ENCODE data around the gene MAST2.
"Not testable (repeated sequence)": the region's sequence is repeated elsewhere in the genome, so short reads cannot be mapped to it uniquely, and the experiment has no call there.

Gene MAST2

GRCh38 chr1:45814776-45815175, 11.4 kb downstream of the MAST2 start:
- no peak for DNase-seq (ENCODE audit: low read depth)

- DNase-seq (ENCODE audit: low read depth): no peak
Measured at GRCh38 chr1:45815667-45816458, 12.5 kb downstream of the MAST2 start.

- no peak for DNase-seq (ENCODE audit: low read depth)
Measured at GRCh38 chr1:45820173-45820572, 16.8 kb downstream of the MAST2 start.

- no peak for DNase-seq (ENCODE audit: low read depth)
Measured at GRCh38 chr1:45820788-45821187, 17.4 kb downstream of the MAST2 start.

GRCh38 chr1:45822644-45823043, 19.2 kb downstream of the MAST2 start:
- no peak for DNase-seq (ENCODE audit: low read depth)

- no peak for DNase-seq (ENCODE audit: low read depth)
Measured at GRCh38 chr1:45824607-45825006, 21.2 kb downstream of the MAST2 start.

GRCh38 chr1:45827256-45827655, 23.8 kb downstream of the MAST2 start:
- DNase-seq (ENCODE audit: low read depth): no peak

- DNase-seq (ENCODE audit: low read depth): no peak
Measured at GRCh38 chr1:45828841-45829240, 25.4 kb downstream of the MAST2 start.

GRCh38 chr1:45833361-45833760, 29.9 kb downstream of the MAST2 start:
- no peak for DNase-seq (ENCODE audit: low read depth)

GRCh38 chr1:45834689-45835088, 31.3 kb downstream of the MAST2 start:
- DNase-seq (ENCODE audit: low read depth): no peak

- DNase-seq (ENCODE audit: low read depth): no peak
Measured at GRCh38 chr1:45836451-45836850, 33.0 kb downstream of the MAST2 start.

GRCh38 chr1:45836861-45837260, 33.4 kb downstream of the MAST2 start:
- DNase-seq (ENCODE audit: low read depth): not testable (repeated sequence)

GRCh38 chr1:45838322-45838721, 34.9 kb downstream of the MAST2 start:
- not testable (repeated sequence) for DNase-seq (ENCODE audit: low read depth)

GRCh38 chr1:45840704-45841103, 37.3 kb downstream of the MAST2 start:
- no peak for DNase-seq (ENCODE audit: low read depth)

- DNase-seq (ENCODE audit: low read depth): no peak
Measured at GRCh38 chr1:45842786-45843185, 39.4 kb downstream of the MAST2 start.

GRCh38 chr1:45843474-45843905, 40.1 kb downstream of the MAST2 start:
- no peak for DNase-seq (ENCODE audit: low read depth)

- not testable (repeated sequence) for DNase-seq (ENCODE audit: low read depth)
Measured at GRCh38 chr1:45844000-45844399, 40.6 kb downstream of the MAST2 start.

- no peak for DNase-seq (ENCODE audit: low read depth)
Measured at GRCh38 chr1:45846931-45847330, 43.5 kb downstream of the MAST2 start.

GRCh38 chr1:45848097-45848496, 44.7 kb downstream of the MAST2 start:
- DNase-seq (ENCODE audit: low read depth): no peak

- no peak for DNase-seq (ENCODE audit: low read depth)
Measured at GRCh38 chr1:45848714-45849113, 45.3 kb downstream of the MAST2 start.

- DNase-seq (ENCODE audit: low read depth): no peak
Measured at GRCh38 chr1:45850017-45850416, 46.6 kb downstream of the MAST2 start.

GRCh38 chr1:45854724-45855123, 51.3 kb downstream of the MAST2 start:
- DNase-seq (ENCODE audit: low read depth): no peak

- DNase-seq (ENCODE audit: low read depth): no peak
Measured at GRCh38 chr1:45857101-45857700, 53.8 kb downstream of the MAST2 start.
